Omental fat pad (tissue), 4 donors: ENCODE measurements around the gene CAND1. TPM values are rescaled to one million over a fixed set of nuclear protein-coding genes. Genes with fewer than 3 reads are reported as not detected.

Experiments
- ATAC-seq: fragments of 150-250 bp; one replicate; pipeline ENCODE4 v1.9.1; 2016; ENCODE audit warnings: mild to moderate bottlenecking, moderate library complexity; ENCODE audit not compliant: low FRiP score
- DNase-seq: peaks from one replicate; pipeline ENCODE4 v3.0.0-alpha.2; 2019; ENCODE audit warnings: low spot score
- total RNA-seq, 4 donors: library from RNA; depleted of rRNA; stranded (reverse); fragments of >200 nt; gene quantifications; one replicate each; pipeline ENCODE4 v1.1.0, GENCODE V29; 2016
- TF ChIP-seq, protein P1 (sequence below), 3 donors: fragments of 450-650 bp; IDR thresholded peaks; one replicate each; pipeline ENCODE4 v1.5.1; 2016 to 2017; ENCODE audit warnings: antibody characterized with exemption in 3 of 3, mild to moderate bottlenecking in 3 of 3, moderate library complexity in 2 of 3

The CAND1 gene
- total RNA-seq, 4 donors from 2014 or later = 48.1 to 81.7 (median 57.3) TPM

DNA sequence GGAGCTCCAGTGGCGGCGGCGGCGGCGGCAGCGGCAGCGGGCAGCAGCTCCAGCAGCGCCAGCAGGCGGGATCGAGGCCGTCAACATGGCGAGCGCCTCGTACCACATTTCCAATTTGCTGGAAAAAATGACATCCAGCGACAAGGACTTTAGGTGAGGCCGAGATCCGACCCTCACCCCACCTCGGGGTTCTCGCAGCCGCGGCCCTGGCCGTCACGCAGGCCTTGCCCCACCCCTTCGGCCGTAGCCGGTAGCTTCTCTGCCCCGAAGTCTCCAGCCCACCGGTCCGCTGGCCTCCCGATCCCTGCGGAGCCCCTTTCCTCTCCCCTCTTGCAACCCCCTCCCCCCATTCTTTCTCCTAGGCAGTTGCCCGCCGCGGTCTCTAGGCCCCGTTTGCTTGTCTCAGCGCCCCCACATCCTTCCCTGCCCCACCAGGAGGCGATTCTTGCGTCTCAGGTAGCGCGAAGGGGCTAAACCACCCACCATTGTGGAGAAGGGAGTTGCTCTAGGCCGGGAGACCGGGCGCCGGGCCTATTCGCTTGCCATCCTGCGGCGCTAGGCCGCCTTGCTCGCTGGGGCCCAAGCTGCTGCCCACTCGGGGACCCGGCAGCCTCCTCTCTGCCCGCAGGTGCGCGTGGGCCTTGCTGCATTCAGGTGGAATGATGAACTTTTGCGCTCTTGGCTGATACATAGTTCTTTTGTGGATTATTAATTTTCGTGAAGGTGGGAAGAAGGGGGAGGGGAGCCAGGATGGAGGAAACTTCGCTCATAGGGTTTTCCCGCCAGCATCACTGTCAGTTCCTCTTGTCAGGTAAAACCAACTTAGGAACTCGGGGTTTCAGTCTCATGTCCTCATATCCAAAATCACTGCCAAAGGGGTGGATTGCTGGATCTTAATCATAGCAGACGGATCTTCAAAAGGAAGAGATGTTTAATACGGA lies 745 bp downstream of the CAND1 start:
- peak; percentile 24 for ATAC-seq
- TF ChIP-seq, protein P1, sequence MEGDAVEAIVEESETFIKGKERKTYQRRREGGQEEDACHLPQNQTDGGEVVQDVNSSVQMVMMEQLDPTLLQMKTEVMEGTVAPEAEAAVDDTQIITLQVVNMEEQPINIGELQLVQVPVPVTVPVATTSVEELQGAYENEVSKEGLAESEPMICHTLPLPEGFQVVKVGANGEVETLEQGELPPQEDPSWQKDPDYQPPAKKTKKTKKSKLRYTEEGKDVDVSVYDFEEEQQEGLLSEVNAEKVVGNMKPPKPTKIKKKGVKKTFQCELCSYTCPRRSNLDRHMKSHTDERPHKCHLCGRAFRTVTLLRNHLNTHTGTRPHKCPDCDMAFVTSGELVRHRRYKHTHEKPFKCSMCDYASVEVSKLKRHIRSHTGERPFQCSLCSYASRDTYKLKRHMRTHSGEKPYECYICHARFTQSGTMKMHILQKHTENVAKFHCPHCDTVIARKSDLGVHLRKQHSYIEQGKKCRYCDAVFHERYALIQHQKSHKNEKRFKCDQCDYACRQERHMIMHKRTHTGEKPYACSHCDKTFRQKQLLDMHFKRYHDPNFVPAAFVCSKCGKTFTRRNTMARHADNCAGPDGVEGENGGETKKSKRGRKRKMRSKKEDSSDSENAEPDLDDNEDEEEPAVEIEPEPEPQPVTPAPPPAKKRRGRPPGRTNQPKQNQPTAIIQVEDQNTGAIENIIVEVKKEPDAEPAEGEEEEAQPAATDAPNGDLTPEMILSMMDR (IDR thresholded peaks at IDR 0.05) = no peak
- DNase-seq = no peak

DNA sequence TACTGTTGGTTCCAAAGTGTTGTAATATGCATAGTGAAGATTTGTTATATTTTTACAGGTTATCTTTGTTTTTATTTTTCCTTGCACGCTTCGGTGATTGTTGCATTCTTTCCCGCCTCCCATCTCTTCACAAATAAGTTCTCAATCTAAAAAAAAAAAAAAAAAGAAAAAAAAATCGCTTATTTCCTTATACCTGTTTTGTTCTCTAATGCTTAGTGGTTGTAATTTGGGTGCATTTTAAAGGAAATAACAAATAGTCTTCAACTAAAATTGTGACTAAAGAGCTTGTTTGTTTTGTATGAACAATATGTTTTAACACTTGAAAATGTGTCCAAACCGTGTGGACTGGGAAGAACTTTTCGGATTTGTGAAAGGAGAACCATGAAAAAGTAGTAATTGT lies 1.5 kb downstream of the CAND1 start:
- TF ChIP-seq, protein P1 (IDR thresholded peaks at IDR 0.05) = no peak
- DNase-seq (no peak), ATAC-seq (no peak)

DNA sequence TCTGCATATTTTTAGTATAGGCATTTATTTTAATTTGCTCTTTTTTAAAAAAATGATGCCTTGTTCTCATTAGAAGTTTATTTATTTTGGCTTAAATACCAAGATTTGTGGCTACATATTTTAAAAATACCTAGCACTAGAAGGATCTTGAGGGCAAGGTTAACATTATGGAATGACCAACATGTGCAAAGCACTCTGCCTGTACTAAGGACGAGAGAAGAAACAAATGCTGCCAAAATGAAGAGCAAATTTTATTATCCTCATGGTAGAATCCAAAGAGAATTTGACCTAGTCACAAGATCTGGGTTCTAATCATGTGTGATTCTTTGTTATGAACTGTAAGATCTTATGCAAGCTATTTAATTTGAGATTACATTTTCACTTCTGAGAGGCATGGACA lies 2.8 kb downstream of the CAND1 start:
- ATAC-seq (no peak), DNase-seq (no peak)
- TF ChIP-seq, protein P1 (IDR thresholded peaks at IDR 0.05) = no peak

DNA sequence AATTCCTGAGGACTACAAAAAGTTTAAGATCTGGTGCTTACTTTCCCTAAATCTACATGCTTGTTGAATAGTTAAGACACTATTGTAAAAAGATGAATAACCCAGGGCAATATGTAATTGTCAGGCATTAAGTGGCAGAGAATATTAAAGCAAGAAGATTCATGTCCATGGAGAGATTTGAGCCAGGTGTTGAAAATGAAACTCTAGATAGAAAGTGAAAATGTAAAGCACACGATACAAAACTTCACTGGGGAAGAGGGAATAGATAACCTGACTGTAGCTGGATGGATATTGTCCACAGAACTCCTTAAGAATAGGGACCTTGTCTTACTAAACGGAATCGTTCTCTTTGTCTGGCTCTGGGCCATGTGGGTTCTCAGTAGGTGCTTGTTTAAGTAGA lies 5.0 kb downstream of the CAND1 start:
- TF ChIP-seq, protein P1 (IDR thresholded peaks at IDR 0.05) = no peak

DNA sequence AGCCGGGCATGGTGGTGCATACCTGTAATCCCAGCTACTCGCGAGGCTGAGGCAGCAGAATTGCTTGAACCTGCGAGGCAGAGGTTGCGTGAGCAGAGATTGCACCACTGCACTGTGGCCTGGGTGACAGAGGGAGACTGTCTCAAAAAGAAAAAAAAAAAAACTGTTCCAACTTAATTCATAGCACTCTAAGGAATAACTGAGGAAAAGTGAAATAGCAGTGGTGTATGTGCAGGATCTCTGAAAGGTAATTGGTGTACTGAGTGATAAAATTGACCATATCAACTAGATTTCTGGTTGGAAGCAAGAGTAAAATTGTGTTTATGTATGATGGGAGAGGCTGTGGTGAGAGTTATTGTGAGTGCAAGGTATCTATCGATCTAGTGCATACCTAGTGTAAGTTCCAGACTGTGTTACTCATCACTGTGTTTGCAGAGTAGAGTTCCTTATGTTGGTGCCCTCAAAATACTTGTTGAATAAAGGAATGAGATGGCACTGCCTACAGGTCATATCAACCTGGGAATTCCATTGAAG lies 6.3 kb downstream of the CAND1 start:
- TF ChIP-seq, protein P1 (IDR thresholded peaks at IDR 0.05) = no peak
- DNase-seq (no peak), ATAC-seq (no peak)

More for the DNA sequence above, 5.0 kb downstream of the CAND1 start:
- DNase-seq (no peak), ATAC-seq (no peak)

DNA sequence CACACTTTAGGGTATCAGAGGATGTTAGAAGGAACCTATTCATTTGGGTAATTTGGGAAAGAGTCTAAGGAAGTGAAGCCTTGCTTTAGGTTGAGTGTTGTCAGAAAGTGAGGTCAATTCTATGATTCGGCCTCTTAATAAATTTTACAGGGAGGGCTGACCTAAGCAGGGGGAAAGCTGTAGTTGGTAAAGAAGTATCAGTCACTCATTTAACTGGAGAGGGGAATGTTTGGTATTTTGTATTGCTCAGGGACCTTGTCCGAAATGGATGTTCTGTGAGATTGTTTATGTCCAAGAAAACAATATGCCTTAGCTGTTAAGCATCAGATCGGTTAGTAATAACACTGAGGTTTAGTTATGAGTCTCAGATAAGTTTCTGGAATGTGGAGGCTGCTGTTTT lies 7.3 kb downstream of the CAND1 start:
- ATAC-seq = no peak
- DNase-seq = no peak

More for the DNA sequence above, 7.3 kb downstream of the CAND1 start:
- TF ChIP-seq, protein P1 (IDR thresholded peaks at IDR 0.05) = no peak
